PC-9 (cell line): Measurements from ENCODE around the gene NSG2. TPM values are rescaled to one million over a fixed set of nuclear protein-coding genes. Genes with fewer than 3 reads are reported as not detected.

Experiments used
- BruUV-seq: library from RNA; stranded (reverse); fragments of 400-500 nt; replicated peaks from 2 replicates; lab custom pipeline; 2021; lab: Mats Ljungman, UMichigan
- CTCF ChIA-PET: fragments of 300-600 bp; sonication (Branson Sonifier 250); formaldehyde crosslinking; loops from one replicate; lab custom pipeline; 2022; ENCODE audit warnings: antibody characterized with exemption; lab: Charles Lee
- POLR2A ChIA-PET: fragments of 300-600 bp; sonication (Branson Sonifier 250); formaldehyde crosslinking; loops from one replicate; lab custom pipeline; 2022; ENCODE audit warnings: antibody characterized with exemption; ENCODE audit not compliant: unreplicated experiment; lab: Charles Lee
- DNase-seq, 2 experiments: peaks; one replicate each; pipeline versions ENCODE4 v3.0.0 to v3.0.0-alpha.2; 2015 to 2022; ENCODE audit warnings: mixed read lengths in 1 of 2
- H2AFZ ChIP-seq: fragments of 200-600 bp; sonication (generic); 2 replicates; pipeline ENCODE4 v1.8.1; 2017; ENCODE audit warnings: antibody characterized with exemption
- H3F3A ChIP-seq: fragments of 200-600 bp; sonication (generic); 2 replicates; pipeline ENCODE4 v1.8.1; 2017; ENCODE audit warnings: antibody characterized with exemption, mild to moderate bottlenecking, low read depth; ENCODE audit not compliant: insufficient read depth
- H3K27ac ChIP-seq: fragments of 200-600 bp; sonication (generic); 2 replicates; pipeline ENCODE4 v1.6.1; 2016; ENCODE audit warnings: mixed run types
- H3K27me3 ChIP-seq: fragments of 200-600 bp; sonication (generic); 2 replicates; pipeline ENCODE4 v1.6.1; 2016; ENCODE audit warnings: low read depth, mixed run types; ENCODE audit not compliant: insufficient read depth
- H3K36me3 ChIP-seq: fragments of 200-600 bp; sonication (generic); 2 replicates; pipeline ENCODE4 v1.6.1; 2016; ENCODE audit warnings: low read depth, mixed run types
- H3K4me1 ChIP-seq: fragments of 200-600 bp; sonication (generic); replicated peaks from 2 replicates; pipeline ENCODE4 v1.6.1; 2016; ENCODE audit warnings: mixed run types; ENCODE audit not compliant: insufficient read depth
- H3K4me2 ChIP-seq: fragments of 200-600 bp; sonication (generic); 2 replicates; pipeline ENCODE4 v1.6.1; 2017; ENCODE audit warnings: mixed run types
- H3K4me3 ChIP-seq: fragments of 200-600 bp; sonication (generic); 2 replicates; pipeline ENCODE4 v1.6.1; 2016; ENCODE audit warnings: mixed run types
- H3K79me2 ChIP-seq: fragments of 200-600 bp; sonication (generic); 2 replicates; pipeline ENCODE4 v1.6.1; 2017; ENCODE audit warnings: low read depth, mixed run types
- H3K9me2 ChIP-seq: fragments of 200-600 bp; sonication (generic); 2 replicates; pipeline ENCODE4 v1.8.1; 2017; ENCODE audit warnings: mild to moderate bottlenecking; ENCODE audit not compliant: insufficient read depth
- H3K9me3 ChIP-seq: fragments of 200-600 bp; sonication (generic); 2 replicates; pipeline ENCODE4 v1.8.1; 2016; ENCODE audit warnings: low read depth; ENCODE audit not compliant: insufficient read depth
- H4K20me1 ChIP-seq: fragments of 200-600 bp; sonication (generic); 2 replicates; pipeline ENCODE4 v1.8.1; 2017; ENCODE audit not compliant: insufficient read depth
- CTCF ChIP-seq: fragments of 200-600 bp; sonication (generic); conservative IDR thresholded peaks from 2 replicates; pipeline ENCODE4 v1.6.1; 2017; ENCODE audit warnings: mixed run types, antibody characterized with exemption, mild to moderate bottlenecking, moderate library complexity
- EZH2 ChIP-seq: fragments of 200-600 bp; sonication (generic); IDR thresholded peaks from 2 replicates; pipeline ENCODE4 v1.8.0; 2017; ENCODE audit warnings: antibody characterized with exemption, low read depth
- intact Hi-C: fragments of 100-400 bp; cut with micrococcal nuclease; formaldehyde crosslinking; loops from one replicate; pipeline ENCODE4 v1.10.0; 2022; ENCODE audit not compliant: unreplicated experiment
- total RNA-seq: library from RNA; stranded (reverse); gene quantifications from 2 replicates; pipeline ENCODE4 v1.2.3, GENCODE V29; 2021

Gene NSG2
- total RNA-seq, 1 experiment from 2014 or later = not detected

- Histone ChIP-seq H4K20me1 (no peaks in the 10 kb centered on the region; the same call in 1 of the 2 replicates), H3K79me2 (no peaks in the 10 kb centered on the region), H3K27ac (no peak overlapping the region), H3K9me2 (no peaks in the 10 kb centered on the region), H3K4me3 (no peak overlapping the region), H3K4me2 (no peak overlapping the region), H3K36me3 (no peaks in the 10 kb centered on the region), H3F3A (no peaks in the 10 kb centered on the region), H3K4me1 (no peaks in the 10 kb centered on the region), H2AFZ (no peak overlapping the region), H3K9me3 (no peaks in the 10 kb centered on the region), H3K27me3 (peaks cover 83% of the 10 kb centered on the region)
- BruUV-seq = no TSS peak
- intact Hi-C loops = no loop called here
- no peak for DNase-seq
- ChIA-PET POLR2A (no interaction called here), CTCF (no interaction called here)
- TF ChIP-seq CTCF = no peak
- TF ChIP-seq EZH2 = no peak
Observed at GRCh38 chr5:174118823-174119467, 73.4 kb downstream of the NSG2 start.

- H3K36me3 ChIP-seq = no peaks in the 10 kb centered on the region
- CTCF ChIA-PET = no interaction called here
- H4K20me1 ChIP-seq = no peaks in the 10 kb centered on the region; the same call in 1 of the 2 replicates
- POLR2A ChIA-PET = no interaction called here
- peaks cover 89% of the 10 kb centered on the region for H3K27me3 ChIP-seq
- no peak overlapping the region for H2AFZ ChIP-seq
- H3K27ac ChIP-seq = no peak overlapping the region
- no peaks in the 10 kb centered on the region for H3K79me2 ChIP-seq
- H3K9me2 ChIP-seq = no peaks in the 10 kb centered on the region
- no TSS peak for BruUV-seq
- no peaks in the 10 kb centered on the region for H3K9me3 ChIP-seq
- H3K4me1 ChIP-seq = no peaks in the 10 kb centered on the region
- no peak overlapping the region for H3K4me3 ChIP-seq
- intact Hi-C loops = no loop called here
- H3K4me2 ChIP-seq = no peak overlapping the region
- TF ChIP-seq CTCF (no peak), EZH2 (no peak)
- no peaks in the 10 kb centered on the region for H3F3A ChIP-seq
- no peak for DNase-seq
Observed at GRCh38 chr5:174119468-174119881, 74.0 kb downstream of the NSG2 start.

- no peaks in the 10 kb centered on the region; the same call in 1 of the 2 replicates for H4K20me1 ChIP-seq
- CTCF ChIA-PET = no interaction called here
Observed at GRCh38 chr5:174120401-174121005, 75.0 kb downstream of the NSG2 start.

More at GRCh38 chr5:174120401-174121005, 75.0 kb downstream of the NSG2 start:
- Histone ChIP-seq H3K27ac (no peak overlapping the region), H3F3A (no peaks in the 10 kb centered on the region), H3K79me2 (no peaks in the 10 kb centered on the region), H3K4me1 (no peaks in the 10 kb centered on the region), H3K4me2 (no peak overlapping the region), H3K27me3 (peaks cover 90% of the 10 kb centered on the region), H3K36me3 (no peaks in the 10 kb centered on the region), H2AFZ (no peak overlapping the region), H3K9me3 (no peaks in the 10 kb centered on the region), H3K4me3 (no peak overlapping the region), H3K9me2 (no peaks in the 10 kb centered on the region)
- BruUV-seq = no TSS peak
- DNase-seq = no peak
- POLR2A ChIA-PET = interaction anchor here (0.7 kb wide), 1 partner anchor 97 kb away, joined by 5 read pairs; no protein-coding TSS in a partner anchor
- no peak for TF ChIP-seq CTCF
- no peak for TF ChIP-seq EZH2
- intact Hi-C loops = no loop called here
